H1 (cell line): Measurements from ENCODE around the gene RP9. TPM values are rescaled to one million over a fixed set of nuclear protein-coding genes. Genes with fewer than 3 reads are reported as not detected.

Experiments used
- CTCF ChIA-PET: fragments of 300-600 bp; sonication (Branson Sonifier 250); formaldehyde crosslinking; loops from one replicate; lab custom pipeline; 2021; ENCODE audit not compliant: partially characterized antibody; lab: Charles Lee
- POLR2A ChIA-PET: fragments of 300-600 bp; sonication (Branson Sonifier 250); formaldehyde crosslinking; loops from one replicate; lab custom pipeline; 2021; ENCODE audit warnings: inconsistent platforms; ENCODE audit not compliant: partially characterized antibody; lab: Charles Lee
- DNase-seq, 2 experiments: peaks; one replicate each; pipeline versions ENCODE4 v3.0.0 to v3.0.0-alpha.2; 2010 to 2022; ENCODE audit warnings: low spot score in 2 of 2, low read depth in 1 of 2, mixed read lengths in 1 of 2
- FAIRE-seq: peaks from 2 replicates; lab custom pipeline; 2011; peaks lifted over from hg19 to GRCh38; lab: Jason Lieb, UNC
- H2AFZ ChIP-seq: 2 replicates; pipeline ENCODE4 v1.8.1; 2012; ENCODE audit warnings: low read length, inconsistent platforms
- H2AK5ac ChIP-seq: 2 replicates; pipeline ENCODE4 v1.6.1; 2013; ENCODE audit warnings: low read depth, low read length
- H2BK120ac ChIP-seq: replicated peaks from 2 replicates; pipeline ENCODE3; 2013; ENCODE audit warnings: low read depth, low read length, inconsistent platforms
- H2BK12ac ChIP-seq: 2 replicates; pipeline ENCODE4 v1.6.1; 2013; ENCODE audit warnings: low read depth, low read length
- H2BK15ac ChIP-seq: 2 replicates; pipeline ENCODE4 v1.6.1; 2013; ENCODE audit warnings: low read length
- H2BK20ac ChIP-seq: 2 replicates; pipeline ENCODE4 v1.6.1; 2013; ENCODE audit warnings: low read length
- H2BK5ac ChIP-seq: 2 replicates; pipeline ENCODE4 v1.6.1; 2013; ENCODE audit warnings: low read depth, low read length
- H3K14ac ChIP-seq: 2 replicates; pipeline ENCODE4 v1.6.1; 2013; ENCODE audit warnings: inconsistent platforms; ENCODE audit not compliant: insufficient read length
- H3K18ac ChIP-seq: 2 replicates; pipeline ENCODE4 v1.6.1; 2013; ENCODE audit warnings: low read length; ENCODE audit errors: extremely low read depth
- H3K23ac ChIP-seq: 2 replicates; pipeline ENCODE4 v1.6.1; 2013; ENCODE audit warnings: inconsistent platforms; ENCODE audit not compliant: insufficient read length
- H3K23me2 ChIP-seq: 2 replicates; pipeline ENCODE4 v1.6.1; 2013; ENCODE audit warnings: low read depth, low read length
- H3K27ac ChIP-seq: 2 replicates; pipeline ENCODE4 v1.6.1; 2011; ENCODE audit warnings: low read depth, low read length, inconsistent platforms
- H3K27me3 ChIP-seq, 4 experiments: replicated peaks in 1 of 4; 1 replicate in 1 of 4; 2 replicates in 3 of 4; pipeline versions ENCODE4 v1.6.1 to v1.8.1; 2011 to 2013; ENCODE audit warnings: low read length in 3 of 4, mild to moderate bottlenecking in 3 of 4, inconsistent platforms in 2 of 4, mixed read lengths in 2 of 4, moderate library complexity in 1 of 4; ENCODE audit not compliant: control insufficient read depth in 3 of 4, insufficient read depth in 3 of 4; ENCODE audit errors: extremely low read depth in 1 of 4
- H3K36me3 ChIP-seq, 4 experiments: 2 replicates each; pipeline versions ENCODE4 v1.6.1 to v1.8.1; 2011 to 2013; ENCODE audit warnings: mild to moderate bottlenecking in 4 of 4, low read length in 3 of 4, moderate library complexity in 2 of 4, control low read depth in 1 of 4, inconsistent platforms in 1 of 4; ENCODE audit not compliant: insufficient read depth in 4 of 4, control insufficient read depth in 2 of 4
- H3K4ac ChIP-seq: replicated peaks from 2 replicates; pipeline ENCODE3; 2013; ENCODE audit warnings: low read length, low read depth, mixed read lengths, inconsistent platforms; ENCODE audit not compliant: insufficient read length
- H3K4me1 ChIP-seq, 4 experiments: replicated peaks in 1 of 4; 1 replicate in 1 of 4; 2 replicates in 3 of 4; pipeline versions ENCODE4 v1.6.1 to v1.8.1; 2011 to 2013; ENCODE audit warnings: low read length in 3 of 4, inconsistent platforms in 2 of 4, mixed read lengths in 1 of 4; ENCODE audit not compliant: insufficient read depth in 4 of 4, control insufficient read depth in 3 of 4
- H3K4me2 ChIP-seq, 2 experiments: 2 replicates each; pipeline versions ENCODE4 v1.6.1 to v1.8.1; 2011 to 2013; ENCODE audit warnings: low read depth in 2 of 2, low read length in 2 of 2, control low read depth in 1 of 2, inconsistent platforms in 1 of 2, mild to moderate bottlenecking in 1 of 2; ENCODE audit not compliant: insufficient read depth in 1 of 2
- H3K4me3 ChIP-seq, 4 experiments: fragments of 200-600, 300-600 bp in 1 of 4; sonication (generic), shearing (Covaris generic), sonication (Bioruptor Twin) in 1 of 4; 2 replicates each; pipeline versions ENCODE4 v1.5.1 to v1.8.1; 2011 to 2016; ENCODE audit warnings: low read length in 4 of 4, low read depth in 3 of 4, control low read depth in 2 of 4, inconsistent platforms in 2 of 4, mild to moderate bottlenecking in 2 of 4, mixed read lengths in 1 of 4, moderate library complexity in 1 of 4; ENCODE audit not compliant: insufficient read depth in 2 of 4; ENCODE audit errors: extremely low read depth in 1 of 4
- H3K56ac ChIP-seq: replicated peaks from 2 replicates; pipeline ENCODE3; 2013; ENCODE audit warnings: low read depth, mild to moderate bottlenecking, mixed read lengths, low read length, inconsistent platforms; ENCODE audit not compliant: insufficient read length
- H3K79me1 ChIP-seq: 2 replicates; pipeline ENCODE4 v1.6.1; 2013; ENCODE audit warnings: low read depth, low read length, control low read depth
- H3K79me2 ChIP-seq, 2 experiments: 2 replicates each; pipeline versions ENCODE4 v1.6.1 to v1.8.1; 2012 to 2013; ENCODE audit warnings: low read length in 2 of 2, mild to moderate bottlenecking in 2 of 2, inconsistent platforms in 1 of 2; ENCODE audit not compliant: insufficient read depth in 2 of 2, control insufficient read depth in 1 of 2
- H3K9ac ChIP-seq, 4 experiments: replicated peaks in 1 of 4; 1 replicate in 1 of 4; 2 replicates in 3 of 4; pipeline versions ENCODE4 v1.6.1 to v1.8.1; 2011 to 2013; ENCODE audit warnings: low read depth in 3 of 4, low read length in 3 of 4, control low read depth in 2 of 4, mild to moderate bottlenecking in 2 of 4, moderate library complexity in 2 of 4, inconsistent platforms in 1 of 4; ENCODE audit errors: extremely low read depth in 1 of 4
- H3K9me3 ChIP-seq, 2 experiments: 2 replicates each; pipeline versions ENCODE4 v1.6.1 to v1.8.1; 2012 to 2013; ENCODE audit warnings: mild to moderate bottlenecking in 2 of 2, moderate library complexity in 2 of 2, control low read depth in 1 of 2, inconsistent platforms in 1 of 2, low read depth in 1 of 2, low read length in 1 of 2, mixed read lengths in 1 of 2; ENCODE audit not compliant: insufficient read depth in 2 of 2
- H4K20me1 ChIP-seq, 2 experiments: replicated peaks in 1 of 2; 2 replicates each; pipeline versions ENCODE3 to v1.8.1; 2011 to 2013; ENCODE audit warnings: inconsistent platforms in 2 of 2, low read length in 2 of 2, mild to moderate bottlenecking in 1 of 2; ENCODE audit not compliant: insufficient read depth in 2 of 2, control insufficient read depth in 1 of 2
- H4K5ac ChIP-seq: 2 replicates; pipeline ENCODE4 v1.6.1; 2013; ENCODE audit warnings: low read length, low read depth, mixed read lengths, inconsistent platforms; ENCODE audit not compliant: insufficient read length
- H4K8ac ChIP-seq: 2 replicates; pipeline ENCODE4 v1.8.0; 2013; ENCODE audit warnings: mild to moderate bottlenecking, moderate library complexity, low read length, inconsistent platforms; ENCODE audit not compliant: insufficient read depth; ENCODE audit errors: extremely low read depth
- H4K91ac ChIP-seq: replicated peaks from 2 replicates; pipeline ENCODE3; 2013; ENCODE audit warnings: low read length, mixed read lengths, inconsistent platforms; ENCODE audit not compliant: insufficient read length
- CBX5 ChIP-seq: fragments of 300-800, 300-1000 bp; sonication (generic); IDR thresholded peaks from 2 replicates; pipeline ENCODE4 v1.7.1; 2016; ENCODE audit warnings: antibody characterized with exemption, low read length, low read depth
- RBBP5 ChIP-seq: IDR thresholded peaks from 2 replicates; pipeline ENCODE4 v1.7.1; 2012; ENCODE audit warnings: low read depth, mild to moderate bottlenecking, inconsistent platforms, low read length, moderate library complexity, borderline replicate concordance
- ZNF274 ChIP-seq: IDR thresholded peaks from 2 replicates; pipeline ENCODE4 v1.7.0; 2012; ENCODE audit warnings: low read length, borderline replicate concordance; ENCODE audit errors: extremely low read depth
- WGBS, 2 experiments: shearing (Covaris generic) in 1 of 2; methylation state at CpG; one replicate each; pipeline versions ENCODE4 v1.1.6 to v1.1.7; 2013 to 2015; ENCODE audit warnings: low lambda C conversion rate in 2 of 2, mixed read lengths in 2 of 2, inconsistent platforms in 1 of 2, low coverage in 1 of 2, missing lambda C conversion rate in 1 of 2; ENCODE audit not compliant: insufficient replicate concordance in 2 of 2, insufficient coverage in 1 of 2, insufficient read length in 1 of 2; ENCODE audit errors: extremely low coverage in 1 of 2, missing lambda C conversion rate in 1 of 2; 5-methylcytosine and 5-hydroxymethylcytosine counted together
- polyA plus RNA-seq, 7 experiments: library from polyadenylated mRNA; depleted of rRNA in 3 of 7; stranded (reverse) in 5 of 7; unstranded in 2 of 7; fragments of >200 nt in 5 of 7; fragments of 200-250 nt in 2 of 7; gene quantifications; 1 replicate in 5 of 7; 2 replicates in 1 of 7; 4 replicates in 1 of 7; pipeline versions ENCODE4 v1.2.1 to v1.2.3, GENCODE V29; 2011 to 2013; ENCODE audit warnings: missing spikeins in 2 of 7, mixed read lengths in 2 of 7
- total RNA-seq: library from RNA; stranded (reverse); fragmentation: NEBNext Ultra II Directional; extraction: Animal tissue kit (Norgen Biotek cat#: 25700); gene quantifications from 2 replicates; pipeline ENCODE4 v1.2.1, GENCODE V29; 2021

The RP9 gene
- total and polyA plus RNA-seq, 2 of the 8 experiments (the other 6 are each of a cell fraction or from before 2014, with no cell fraction given): 11.0 to 12.4 TPM

DNA sequence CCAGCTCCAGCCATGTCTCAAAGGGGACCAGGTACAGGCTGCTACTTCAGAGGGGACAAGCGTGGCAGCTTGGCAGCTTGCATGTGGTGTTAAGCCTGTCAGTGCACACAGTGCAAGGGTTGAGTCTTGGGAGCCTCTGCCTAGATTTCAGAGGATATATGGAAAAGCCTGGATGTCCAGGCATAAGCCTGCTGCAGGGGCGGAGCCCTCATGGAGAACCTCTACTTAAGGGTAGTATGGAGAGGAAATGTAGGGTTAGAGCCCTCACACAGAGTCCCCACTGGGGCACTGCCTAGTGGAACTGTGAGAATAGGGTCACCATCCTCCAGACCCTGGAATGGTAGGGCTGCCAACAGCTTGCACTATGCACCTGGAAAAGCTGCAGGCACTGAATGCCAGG lies 38.9 kb downstream of the RP9 start:
- no peak overlapping the region for H4K8ac ChIP-seq
- no peaks in the 10 kb centered on the region for H3K27me3 ChIP-seq
- POLR2A ChIA-PET: no interaction called here
- no peak overlapping the region for H4K5ac ChIP-seq
- H3K4me1 ChIP-seq: no peaks in the 10 kb centered on the region
- H3K9me3 ChIP-seq: peaks cover 14 to 22% of the 10 kb centered on the region in 2 experiments; a peak in 3 of 4 replicates
- no peak overlapping the region for H2BK12ac ChIP-seq
- H3K4me3 ChIP-seq: no peak overlapping the region
- H3K56ac ChIP-seq: no peak overlapping the region
- no peak overlapping the region for H2BK20ac ChIP-seq
- no peak overlapping the region for H3K4me2 ChIP-seq
- DNase-seq (no peak), FAIRE-seq (no peak)
- H3K14ac ChIP-seq: no peak overlapping the region
- H3K18ac ChIP-seq: no peak overlapping the region
- WGBS, 2 experiments: 93% methylated on average over 2 of the region's 2 CpGs; no CpG with 5 or more reads in 1 of the 2 experiments
- no peaks in the 10 kb centered on the region for H3K23me2 ChIP-seq
- no peak overlapping the region for H2AFZ ChIP-seq
- CTCF ChIA-PET: interaction anchor here (1.2 kb wide), 1 partner anchor 12 kb away, joined by 3 read pairs; no protein-coding TSS in a partner anchor
- H4K20me1 ChIP-seq: no peaks in the 10 kb centered on the region
- H2BK120ac ChIP-seq: no peak overlapping the region
- no peak overlapping the region for H3K9ac ChIP-seq
- H4K91ac ChIP-seq: no peak overlapping the region
- H3K79me1 ChIP-seq: no peaks in the 10 kb centered on the region
- no peaks in the 10 kb centered on the region for H3K36me3 ChIP-seq
- no peak overlapping the region for H2BK5ac ChIP-seq
- no peak for TF ChIP-seq RBBP5
- TF ChIP-seq ZNF274: no peak
- TF ChIP-seq CBX5: peak; percentile 81; the same call in 1 of the 2 replicates
- H3K79me2 ChIP-seq: no peaks in the 10 kb centered on the region
- no peak overlapping the region for H3K27ac ChIP-seq
- no peak overlapping the region for H3K4ac ChIP-seq
- H2BK15ac ChIP-seq: no peak overlapping the region
- no peak overlapping the region for H2AK5ac ChIP-seq
- H3K23ac ChIP-seq: no peak overlapping the region
